GM12878 (cell line): ENCODE data around the gene TMEM250. TPM values are rescaled to one million over a fixed set of nuclear protein-coding genes. Genes with fewer than 3 reads are reported as not detected.
A peak's percentile ranks its signal among the peaks of the same experiment; 100 is the strongest.

Experiments
- ATAC-seq: fragments of 200-7000 bp; cut with Tn5 transposase; 3 replicates; pipeline ENCODE4 v1.9.1; 2020; ENCODE audit warnings: mild to moderate bottlenecking, moderate library complexity
- BruUV-seq: library from RNA; stranded (reverse); fragments of 400-500 nt; replicated peaks from 2 replicates; lab custom pipeline; 2021; lab: Mats Ljungman, UMichigan
- CTCF ChIA-PET: fragments of 300-600 bp; sonication (Branson Sonifier 250); formaldehyde crosslinking; extraction: SDS; loops from one replicate; lab custom pipeline; 2021; ENCODE audit warnings: inconsistent platforms; lab: Yijun Ruan, JAX
- POLR2A ChIA-PET: fragments of 350-600 bp; formaldehyde crosslinking; extraction: SDS; loops from one replicate; lab custom pipeline; 2021; ENCODE audit warnings: inconsistent platforms; lab: Charles Lee
- RAD21 ChIA-PET: fragments of 300-600 bp; sonication (Branson Sonifier 250); formaldehyde crosslinking; loops from one replicate; lab custom pipeline; 2023; ENCODE audit warnings: antibody characterized with exemption; ENCODE audit not compliant: unreplicated experiment; lab: Charles Lee
- SMC1A ChIA-PET: fragments of 300-600 bp; sonication (Branson Sonifier 250); formaldehyde crosslinking; loops from one replicate; lab custom pipeline; 2023; ENCODE audit not compliant: unreplicated experiment, uncharacterized antibody; lab: Charles Lee
- DNase-seq: peaks from one replicate; pipeline ENCODE4 v3.0.0-alpha.2; 2011; ENCODE audit warnings: low read depth, low spot score
- FAIRE-seq: peaks from 3 replicates; lab custom pipeline; 2011; peaks lifted over from hg19 to GRCh38; lab: Jason Lieb, UNC
- H2AFZ ChIP-seq: 2 replicates; pipeline ENCODE4 v1.6.0; 2011; ENCODE audit warnings: low read depth, low read length, control low read depth; ENCODE audit not compliant: control insufficient read depth
- H3K27ac ChIP-seq: 2 replicates; pipeline ENCODE4 v1.5.1; 2011; ENCODE audit warnings: control low read depth; ENCODE audit not compliant: control insufficient read depth, insufficient read depth
- H3K27me3 ChIP-seq, 2 experiments: replicated peaks in 1 of 2; 2 replicates each; pipeline versions ENCODE4 v1.6.0 to v1.6.1; 2011; ENCODE audit warnings: low read length in 1 of 2; ENCODE audit not compliant: control insufficient read depth in 2 of 2, insufficient read depth in 2 of 2
- H3K36me3 ChIP-seq, 2 experiments: 2 replicates each; pipeline ENCODE4 v1.5.1; 2011; ENCODE audit warnings: low read length in 1 of 2; ENCODE audit not compliant: control insufficient read depth in 2 of 2, insufficient read depth in 2 of 2
- H3K4me1 ChIP-seq: 2 replicates; pipeline ENCODE4 v1.6.1; 2011; ENCODE audit warnings: mild to moderate bottlenecking, low read length, moderate library complexity, mixed read lengths; ENCODE audit not compliant: control insufficient read depth, insufficient read depth
- H3K4me2 ChIP-seq: 2 replicates; pipeline ENCODE4 v1.6.0; 2011; ENCODE audit warnings: control low read depth; ENCODE audit not compliant: control insufficient read depth, insufficient read depth
- H3K4me3 ChIP-seq: fragments of 200-600 bp; sonication (generic); 2 replicates; pipeline ENCODE4 v1.5.1; 2016
- H3K79me2 ChIP-seq: 2 replicates; pipeline ENCODE4 v1.6.0; 2011; ENCODE audit warnings: low read length; ENCODE audit not compliant: control insufficient read depth, insufficient read depth
- H3K9ac ChIP-seq: 2 replicates; pipeline ENCODE4 v1.8.0; 2011; ENCODE audit warnings: low read length, control low read depth, mixed read lengths; ENCODE audit not compliant: control insufficient read depth, insufficient read depth
- H3K9me3 ChIP-seq: replicated peaks from 3 replicates; pipeline ENCODE4 v1.5.1; 2011; ENCODE audit warnings: mild to moderate bottlenecking, low read length; ENCODE audit not compliant: control insufficient read depth, insufficient read depth
- H4K20me1 ChIP-seq: 2 replicates; pipeline ENCODE4 v1.6.0; 2011; ENCODE audit not compliant: control insufficient read depth, insufficient read depth
- MYC ChIP-seq: IDR thresholded peaks from 2 replicates; pipeline ENCODE4 v1.6.1; 2011; ENCODE audit warnings: mild to moderate bottlenecking, low read length, moderate library complexity, inconsistent platforms; ENCODE audit not compliant: insufficient read depth, insufficient replicate concordance, insufficient read length, severe bottlenecking
- NFYA ChIP-seq: IDR thresholded peaks from 2 replicates; pipeline ENCODE4 v1.6.1; 2011; ENCODE audit warnings: low read depth, mild to moderate bottlenecking, low read length, improper control_type of control experiment, borderline replicate concordance
- TARDBP ChIP-seq: IDR thresholded peaks from 2 replicates; pipeline ENCODE4 v1.6.1; 2016; ENCODE audit warnings: borderline replicate concordance
- ZNF384 ChIP-seq: IDR thresholded peaks from 2 replicates; pipeline ENCODE4 v1.6.1; 2012; ENCODE audit warnings: low read depth, mild to moderate bottlenecking, low read length, improper control_type of control experiment, borderline replicate concordance
- WGBS: methylation state at CpG from one replicate; pipeline ENCODE4 v1.1.6; 2016; ENCODE audit warnings: low lambda C conversion rate; ENCODE audit not compliant: insufficient replicate concordance, insufficient coverage; ENCODE audit errors: missing lambda C conversion rate; 5-methylcytosine and 5-hydroxymethylcytosine counted together
- in situ Hi-C: fragments of 300-500 bp; cut with MboI; formaldehyde crosslinking; loops from 9 replicates; pipeline ENCODE4 v1.14.3; 2018; ENCODE audit warnings: mixed read lengths
- intact Hi-C: fragments of 100-400 bp; cut with micrococcal nuclease; formaldehyde crosslinking; loops from one replicate; pipeline ENCODE4 v1.14.2; 2022; ENCODE audit not compliant: unreplicated experiment
- polyA plus RNA-seq, 11 experiments: library from polyadenylated mRNA; depleted of rRNA in 4 of 11; unstranded in 6 of 11; stranded (reverse) in 5 of 11; fragments of >200 nt; fragmentation: Nextera tagmentation in 4 of 11; fragmentation: Illumina TruSeq in 1 of 11; extraction: Ambion mirVana in 4 of 11; extraction: Trizol in 1 of 11; gene quantifications; 1 replicate in 1 of 11; 2 replicates in 10 of 11; pipeline versions ENCODE4 v1.2.1 to v1.2.3, GENCODE V29; 2011 to 2016; ENCODE audit warnings: inconsistent platforms in 2 of 11, missing spikeins in 2 of 11, low read depth in 1 of 11
- total RNA-seq, 4 experiments: library from RNA; depleted of rRNA in 3 of 4; stranded (reverse); fragments of >200 nt in 3 of 4; fragmentation: Illumina TruSeq in 1 of 4; extraction: Trizol in 1 of 4; gene quantifications; 2 replicates each; pipeline versions ENCODE4 v1.2.1 to v1.2.3, GENCODE V29; 2013 to 2021
- TF ChIP-seq, protein P1 (sequence below): IDR thresholded peaks from 2 replicates; pipeline ENCODE4 v1.6.1; 2011; ENCODE audit warnings: borderline replicate concordance, low read depth, mild to moderate bottlenecking, moderate library complexity, low read length; ENCODE audit not compliant: insufficient read depth, poor library complexity, severe bottlenecking
- TF ChIP-seq, protein P2 (sequence below): fragments of 450-650 bp; IDR thresholded peaks from 2 replicates; pipeline ENCODE4 v1.6.1; 2017; ENCODE audit warnings: borderline replicate concordance

TMEM250 gene
- total and polyA plus RNA-seq, 10 of the 15 experiments (the other 5 are each of a cell fraction or from before 2014, with no cell fraction given), result 0.39 to 39.9 (median 8.5) TPM

DNA sequence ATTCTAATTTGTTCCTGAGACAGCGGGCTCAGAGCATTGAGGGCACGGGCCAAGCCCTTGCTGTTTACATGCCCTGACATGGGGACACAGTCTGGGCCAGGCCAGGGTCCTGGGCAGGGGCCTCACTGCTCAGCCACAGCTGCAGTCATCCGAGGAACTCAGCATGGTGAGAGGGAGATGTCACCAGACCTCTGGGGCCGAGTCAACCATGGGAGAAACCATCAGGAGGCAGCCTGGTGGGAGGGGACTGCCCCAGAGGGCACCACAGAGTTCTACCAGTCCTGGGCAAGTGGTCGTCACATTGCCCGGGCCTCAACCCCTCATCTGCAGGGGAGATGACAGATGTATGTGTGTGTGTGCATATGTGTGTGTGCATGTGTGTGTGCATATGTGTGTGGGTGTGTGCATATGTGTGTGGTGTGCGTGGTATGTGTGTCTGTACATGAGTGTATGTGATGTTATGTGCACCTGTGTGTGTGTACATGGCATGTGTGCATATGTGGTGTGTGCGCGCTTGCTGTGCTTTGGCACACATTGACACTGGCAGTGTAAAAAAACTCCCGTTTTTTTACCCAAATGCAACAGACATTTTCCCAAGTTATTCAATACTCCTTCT, 42.4 kb upstream of the TMEM250 start:
- DNase-seq (no peak), FAIRE-seq (no peak), ATAC-seq (no peak)
- ChIA-PET CTCF (no interaction called here), RAD21 (no interaction called here), SMC1A (no interaction called here), POLR2A (no interaction called here)
- Histone ChIP-seq H2AFZ (no peak overlapping the region), H3K4me1 (no peaks in the 10 kb centered on the region), H3K4me3 (no peak overlapping the region), H3K4me2 (no peak overlapping the region), H3K79me2 (no peaks in the 10 kb centered on the region), H3K36me3 (no peaks in the 10 kb centered on the region), H3K9ac (no peak overlapping the region), H4K20me1 (no peaks in the 10 kb centered on the region), H3K9me3 (no peaks in the 10 kb centered on the region), H3K27me3 (peaks cover 0 to 3% of the 10 kb centered on the region in 2 experiments; a peak in 2 of 4 replicates), H3K27ac (no peak overlapping the region)
- in situ Hi-C loops, result no loop called here
- BruUV-seq, result no TSS peak
- TF ChIP-seq TARDBP, result no peak
- TF ChIP-seq NFYA, result no peak
- TF ChIP-seq ZNF384, result no peak
- TF ChIP-seq, protein P1, sequence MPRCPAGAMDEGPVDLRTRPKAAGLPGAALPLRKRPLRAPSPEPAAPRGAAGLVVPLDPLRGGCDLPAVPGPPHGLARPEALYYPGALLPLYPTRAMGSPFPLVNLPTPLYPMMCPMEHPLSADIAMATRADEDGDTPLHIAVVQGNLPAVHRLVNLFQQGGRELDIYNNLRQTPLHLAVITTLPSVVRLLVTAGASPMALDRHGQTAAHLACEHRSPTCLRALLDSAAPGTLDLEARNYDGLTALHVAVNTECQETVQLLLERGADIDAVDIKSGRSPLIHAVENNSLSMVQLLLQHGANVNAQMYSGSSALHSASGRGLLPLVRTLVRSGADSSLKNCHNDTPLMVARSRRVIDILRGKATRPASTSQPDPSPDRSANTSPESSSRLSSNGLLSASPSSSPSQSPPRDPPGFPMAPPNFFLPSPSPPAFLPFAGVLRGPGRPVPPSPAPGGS, result peak; percentile 24
- no peak for TF ChIP-seq MYC
- TF ChIP-seq, protein P2, sequence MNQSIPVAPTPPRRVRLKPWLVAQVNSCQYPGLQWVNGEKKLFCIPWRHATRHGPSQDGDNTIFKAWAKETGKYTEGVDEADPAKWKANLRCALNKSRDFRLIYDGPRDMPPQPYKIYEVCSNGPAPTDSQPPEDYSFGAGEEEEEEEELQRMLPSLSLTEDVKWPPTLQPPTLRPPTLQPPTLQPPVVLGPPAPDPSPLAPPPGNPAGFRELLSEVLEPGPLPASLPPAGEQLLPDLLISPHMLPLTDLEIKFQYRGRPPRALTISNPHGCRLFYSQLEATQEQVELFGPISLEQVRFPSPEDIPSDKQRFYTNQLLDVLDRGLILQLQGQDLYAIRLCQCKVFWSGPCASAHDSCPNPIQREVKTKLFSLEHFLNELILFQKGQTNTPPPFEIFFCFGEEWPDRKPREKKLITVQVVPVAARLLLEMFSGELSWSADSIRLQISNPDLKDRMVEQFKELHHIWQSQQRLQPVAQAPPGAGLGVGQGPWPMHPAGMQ, result no peak
- 22% methylated on average over 10 of the region's 10 CpGs for WGBS
- intact Hi-C loops, result no loop called here
